H1 (cell line): ENCODE data around the gene MCC. TPM values are rescaled to one million over a fixed set of nuclear protein-coding genes. Genes with fewer than 3 reads are reported as not detected.

Experiments
- CTCF ChIA-PET: fragments of 300-600 bp; sonication (Branson Sonifier 250); formaldehyde crosslinking; loops from one replicate; lab custom pipeline; 2021; ENCODE audit not compliant: partially characterized antibody; lab: Charles Lee
- POLR2A ChIA-PET: fragments of 300-600 bp; sonication (Branson Sonifier 250); formaldehyde crosslinking; loops from one replicate; lab custom pipeline; 2021; ENCODE audit warnings: inconsistent platforms; ENCODE audit not compliant: partially characterized antibody; lab: Charles Lee
- DNase-seq, 2 experiments: peaks; one replicate each; pipeline versions ENCODE4 v3.0.0 to v3.0.0-alpha.2; 2010 to 2022; ENCODE audit warnings: low spot score in 2 of 2, low read depth in 1 of 2, mixed read lengths in 1 of 2
- FAIRE-seq: peaks from 2 replicates; lab custom pipeline; 2011; peaks lifted over from hg19 to GRCh38; lab: Jason Lieb, UNC
- H2AFZ ChIP-seq: 2 replicates; pipeline ENCODE4 v1.8.1; 2012; ENCODE audit warnings: low read length, inconsistent platforms
- H2AK5ac ChIP-seq: 2 replicates; pipeline ENCODE4 v1.6.1; 2013; ENCODE audit warnings: low read depth, low read length
- H2BK120ac ChIP-seq: replicated peaks from 2 replicates; pipeline ENCODE3; 2013; ENCODE audit warnings: low read depth, low read length, inconsistent platforms
- H2BK12ac ChIP-seq: 2 replicates; pipeline ENCODE4 v1.6.1; 2013; ENCODE audit warnings: low read depth, low read length
- H2BK15ac ChIP-seq: 2 replicates; pipeline ENCODE4 v1.6.1; 2013; ENCODE audit warnings: low read length
- H2BK20ac ChIP-seq: 2 replicates; pipeline ENCODE4 v1.6.1; 2013; ENCODE audit warnings: low read length
- H2BK5ac ChIP-seq: 2 replicates; pipeline ENCODE4 v1.6.1; 2013; ENCODE audit warnings: low read depth, low read length
- H3K14ac ChIP-seq: 2 replicates; pipeline ENCODE4 v1.6.1; 2013; ENCODE audit warnings: inconsistent platforms; ENCODE audit not compliant: insufficient read length
- H3K18ac ChIP-seq: 2 replicates; pipeline ENCODE4 v1.6.1; 2013; ENCODE audit warnings: low read length; ENCODE audit errors: extremely low read depth
- H3K23ac ChIP-seq: 2 replicates; pipeline ENCODE4 v1.6.1; 2013; ENCODE audit warnings: inconsistent platforms; ENCODE audit not compliant: insufficient read length
- H3K23me2 ChIP-seq: 2 replicates; pipeline ENCODE4 v1.6.1; 2013; ENCODE audit warnings: low read depth, low read length
- H3K27ac ChIP-seq: 2 replicates; pipeline ENCODE4 v1.6.1; 2011; ENCODE audit warnings: low read depth, low read length, inconsistent platforms
- H3K27me3 ChIP-seq, 4 experiments: replicated peaks in 1 of 4; 1 replicate in 1 of 4; 2 replicates in 3 of 4; pipeline versions ENCODE4 v1.6.1 to v1.8.1; 2011 to 2013; ENCODE audit warnings: low read length in 3 of 4, mild to moderate bottlenecking in 3 of 4, inconsistent platforms in 2 of 4, mixed read lengths in 2 of 4, moderate library complexity in 1 of 4; ENCODE audit not compliant: control insufficient read depth in 3 of 4, insufficient read depth in 3 of 4; ENCODE audit errors: extremely low read depth in 1 of 4
- H3K36me3 ChIP-seq, 4 experiments: 2 replicates each; pipeline versions ENCODE4 v1.6.1 to v1.8.1; 2011 to 2013; ENCODE audit warnings: mild to moderate bottlenecking in 4 of 4, low read length in 3 of 4, moderate library complexity in 2 of 4, control low read depth in 1 of 4, inconsistent platforms in 1 of 4; ENCODE audit not compliant: insufficient read depth in 4 of 4, control insufficient read depth in 2 of 4
- H3K4ac ChIP-seq: replicated peaks from 2 replicates; pipeline ENCODE3; 2013; ENCODE audit warnings: low read length, low read depth, mixed read lengths, inconsistent platforms; ENCODE audit not compliant: insufficient read length
- H3K4me1 ChIP-seq, 4 experiments: replicated peaks in 1 of 4; 1 replicate in 1 of 4; 2 replicates in 3 of 4; pipeline versions ENCODE4 v1.6.1 to v1.8.1; 2011 to 2013; ENCODE audit warnings: low read length in 3 of 4, inconsistent platforms in 2 of 4, mixed read lengths in 1 of 4; ENCODE audit not compliant: insufficient read depth in 4 of 4, control insufficient read depth in 3 of 4
- H3K4me2 ChIP-seq, 2 experiments: 2 replicates each; pipeline versions ENCODE4 v1.6.1 to v1.8.1; 2011 to 2013; ENCODE audit warnings: low read depth in 2 of 2, low read length in 2 of 2, control low read depth in 1 of 2, inconsistent platforms in 1 of 2, mild to moderate bottlenecking in 1 of 2; ENCODE audit not compliant: insufficient read depth in 1 of 2
- H3K4me3 ChIP-seq, 4 experiments: fragments of 200-600, 300-600 bp in 1 of 4; sonication (generic), shearing (Covaris generic), sonication (Bioruptor Twin) in 1 of 4; 2 replicates each; pipeline versions ENCODE4 v1.5.1 to v1.8.1; 2011 to 2016; ENCODE audit warnings: low read length in 4 of 4, low read depth in 3 of 4, control low read depth in 2 of 4, inconsistent platforms in 2 of 4, mild to moderate bottlenecking in 2 of 4, mixed read lengths in 1 of 4, moderate library complexity in 1 of 4; ENCODE audit not compliant: insufficient read depth in 2 of 4; ENCODE audit errors: extremely low read depth in 1 of 4
- H3K56ac ChIP-seq: replicated peaks from 2 replicates; pipeline ENCODE3; 2013; ENCODE audit warnings: low read depth, mild to moderate bottlenecking, mixed read lengths, low read length, inconsistent platforms; ENCODE audit not compliant: insufficient read length
- H3K79me1 ChIP-seq: 2 replicates; pipeline ENCODE4 v1.6.1; 2013; ENCODE audit warnings: low read depth, low read length, control low read depth
- H3K79me2 ChIP-seq, 2 experiments: 2 replicates each; pipeline versions ENCODE4 v1.6.1 to v1.8.1; 2012 to 2013; ENCODE audit warnings: low read length in 2 of 2, mild to moderate bottlenecking in 2 of 2, inconsistent platforms in 1 of 2; ENCODE audit not compliant: insufficient read depth in 2 of 2, control insufficient read depth in 1 of 2
- H3K9ac ChIP-seq, 4 experiments: replicated peaks in 1 of 4; 1 replicate in 1 of 4; 2 replicates in 3 of 4; pipeline versions ENCODE4 v1.6.1 to v1.8.1; 2011 to 2013; ENCODE audit warnings: low read depth in 3 of 4, low read length in 3 of 4, control low read depth in 2 of 4, mild to moderate bottlenecking in 2 of 4, moderate library complexity in 2 of 4, inconsistent platforms in 1 of 4; ENCODE audit errors: extremely low read depth in 1 of 4
- H3K9me3 ChIP-seq, 2 experiments: 2 replicates each; pipeline versions ENCODE4 v1.6.1 to v1.8.1; 2012 to 2013; ENCODE audit warnings: mild to moderate bottlenecking in 2 of 2, moderate library complexity in 2 of 2, control low read depth in 1 of 2, inconsistent platforms in 1 of 2, low read depth in 1 of 2, low read length in 1 of 2, mixed read lengths in 1 of 2; ENCODE audit not compliant: insufficient read depth in 2 of 2
- H4K20me1 ChIP-seq, 2 experiments: replicated peaks in 1 of 2; 2 replicates each; pipeline versions ENCODE3 to v1.8.1; 2011 to 2013; ENCODE audit warnings: inconsistent platforms in 2 of 2, low read length in 2 of 2, mild to moderate bottlenecking in 1 of 2; ENCODE audit not compliant: insufficient read depth in 2 of 2, control insufficient read depth in 1 of 2
- H4K5ac ChIP-seq: 2 replicates; pipeline ENCODE4 v1.6.1; 2013; ENCODE audit warnings: low read length, low read depth, mixed read lengths, inconsistent platforms; ENCODE audit not compliant: insufficient read length
- H4K8ac ChIP-seq: 2 replicates; pipeline ENCODE4 v1.8.0; 2013; ENCODE audit warnings: mild to moderate bottlenecking, moderate library complexity, low read length, inconsistent platforms; ENCODE audit not compliant: insufficient read depth; ENCODE audit errors: extremely low read depth
- H4K91ac ChIP-seq: replicated peaks from 2 replicates; pipeline ENCODE3; 2013; ENCODE audit warnings: low read length, mixed read lengths, inconsistent platforms; ENCODE audit not compliant: insufficient read length
- E2F6 ChIP-seq: IDR thresholded peaks from 2 replicates; pipeline ENCODE4 v1.6.1; 2012; ENCODE audit warnings: inconsistent platforms
- HDAC6 ChIP-seq: IDR thresholded peaks from one replicate; pipeline ENCODE4 v1.7.1; 2012; ENCODE audit warnings: low read depth, mild to moderate bottlenecking, inconsistent platforms, low read length, moderate library complexity
- KDM1A ChIP-seq: fragments of 200-600, 300-600 bp; sonication (generic); IDR thresholded peaks from 2 replicates; pipeline ENCODE4 v1.7.1; 2016; ENCODE audit warnings: mild to moderate bottlenecking, low read length, borderline replicate concordance
- NANOG ChIP-seq: IDR thresholded peaks from 2 replicates; pipeline ENCODE4 v1.6.1; 2011; ENCODE audit warnings: low read length, low read depth, mild to moderate bottlenecking, inconsistent platforms; ENCODE audit not compliant: insufficient read depth, poor library complexity, severe bottlenecking
- PHF8 ChIP-seq: fragments of 200-600 bp; sonication (generic); conservative IDR thresholded peaks from 2 replicates; pipeline ENCODE4 v1.7.1; 2012; ENCODE audit warnings: low read depth, mild to moderate bottlenecking, inconsistent platforms, low read length, moderate library complexity
- POLR2A ChIP-seq, 2 experiments: IDR thresholded peaks; 1 replicate in 1 of 2; 2 replicates in 1 of 2; pipeline ENCODE4 v1.6.1; 2011; ENCODE audit warnings: low read depth in 2 of 2, low read length in 2 of 2, mild to moderate bottlenecking in 2 of 2; ENCODE audit errors: control extremely low read depth in 1 of 2
- RFX5 ChIP-seq: IDR thresholded peaks from 2 replicates; pipeline ENCODE4 v1.6.1; 2011; ENCODE audit warnings: low read depth, low read length, improper control_type of control experiment, borderline replicate concordance
- SIN3A ChIP-seq, 2 experiments: IDR thresholded peaks in 1 of 2; conservative IDR thresholded peaks in 1 of 2; 2 replicates each; pipeline ENCODE4 v1.6.1; 2011 to 2012; ENCODE audit warnings: low read length in 2 of 2, improper control_type of control experiment in 1 of 2, low read depth in 1 of 2, mild to moderate bottlenecking in 1 of 2
- TAF7 ChIP-seq: optimal IDR thresholded peaks from 2 replicates; pipeline ENCODE3; 2011; ENCODE audit warnings: low read depth, mild to moderate bottlenecking, inconsistent platforms, low read length, moderate library complexity, borderline replicate concordance
- TEAD4 ChIP-seq: IDR thresholded peaks from 2 replicates; pipeline ENCODE4 v1.6.1; 2012; ENCODE audit warnings: low read depth, low read length, inconsistent platforms, mixed read lengths
- USF2 ChIP-seq: IDR thresholded peaks from 2 replicates; pipeline ENCODE4 v1.6.1; 2011; ENCODE audit warnings: low read length, improper control_type of control experiment
- WGBS, 2 experiments: shearing (Covaris generic) in 1 of 2; methylation state at CpG; one replicate each; pipeline versions ENCODE4 v1.1.6 to v1.1.7; 2013 to 2015; ENCODE audit warnings: low lambda C conversion rate in 2 of 2, mixed read lengths in 2 of 2, inconsistent platforms in 1 of 2, low coverage in 1 of 2, missing lambda C conversion rate in 1 of 2; ENCODE audit not compliant: insufficient replicate concordance in 2 of 2, insufficient coverage in 1 of 2, insufficient read length in 1 of 2; ENCODE audit errors: extremely low coverage in 1 of 2, missing lambda C conversion rate in 1 of 2; 5-methylcytosine and 5-hydroxymethylcytosine counted together
- polyA plus RNA-seq, 7 experiments: library from polyadenylated mRNA; depleted of rRNA in 3 of 7; stranded (reverse) in 5 of 7; unstranded in 2 of 7; fragments of >200 nt in 5 of 7; fragments of 200-250 nt in 2 of 7; gene quantifications; 1 replicate in 5 of 7; 2 replicates in 1 of 7; 4 replicates in 1 of 7; pipeline versions ENCODE4 v1.2.1 to v1.2.3, GENCODE V29; 2011 to 2013; ENCODE audit warnings: missing spikeins in 2 of 7, mixed read lengths in 2 of 7
- total RNA-seq: library from RNA; stranded (reverse); fragmentation: NEBNext Ultra II Directional; extraction: Animal tissue kit (Norgen Biotek cat#: 25700); gene quantifications from 2 replicates; pipeline ENCODE4 v1.2.1, GENCODE V29; 2021

Gene MCC
- total and polyA plus RNA-seq, 2 of the 8 experiments (the other 6 are each of a cell fraction or from before 2014, with no cell fraction given), result 2.6 to 18.3 TPM

GRCh38 chr5:112979723-112980122 lies 508.5 kb downstream of the MCC start:
- ChIA-PET POLR2A (no interaction called here), CTCF (interaction anchor here (0.8 to 0.9 kb wide), 2 partner anchors 16 to 17 kb away, joined by 4 to 5 read pairs; no protein-coding TSS in a partner anchor)
- FAIRE-seq (no peak), DNase-seq (no peak)
- H3K9me3 ChIP-seq, result no peaks in the 10 kb centered on the region
- H2BK15ac ChIP-seq, result no peak overlapping the region
- H2BK20ac ChIP-seq, result no peak overlapping the region
- peaks cover 21 to 78% of the 10 kb centered on the region in 2 experiments; a peak in 3 of 4 replicates for H3K79me2 ChIP-seq
- no peak overlapping the region for H3K56ac ChIP-seq
- H3K14ac ChIP-seq, result no peak overlapping the region
- H3K27ac ChIP-seq, result no peak overlapping the region
- H3K18ac ChIP-seq, result no peak overlapping the region
- peaks cover 0 to 8% (median 0%) of the 10 kb centered on the region in 4 experiments; a peak in 2 of 8 replicates for H3K36me3 ChIP-seq
- peaks cover 4 to 15% (median 11%) of the 10 kb centered on the region in 4 experiments; a peak in 6 of 7 replicates for H3K4me1 ChIP-seq
- no peak overlapping the region for H2BK120ac ChIP-seq
- no peak overlapping the region for H4K5ac ChIP-seq
- no peaks in the 10 kb centered on the region for H3K27me3 ChIP-seq
- peak overlapping the region; percentile 5 to 63; a peak in 1 of 4 replicates for H3K4me2 ChIP-seq
- no peak overlapping the region for H3K9ac ChIP-seq
- no peak overlapping the region for H2BK5ac ChIP-seq
- H2AK5ac ChIP-seq, result no peak overlapping the region
- no peaks in the 10 kb centered on the region; the same call in 1 of the 2 replicates for H3K23me2 ChIP-seq
- H3K4me3 ChIP-seq, result peak overlapping the region in 1 of 4 experiments; percentile 97; a peak in 1 of 8 replicates
- H3K4ac ChIP-seq, result no peak overlapping the region
- H4K20me1 ChIP-seq, result peaks cover 3 to 11% of the 10 kb centered on the region in 2 experiments
- no peak overlapping the region for H3K23ac ChIP-seq
- H4K91ac ChIP-seq, result no peak overlapping the region
- 94% methylated on average over 3 of the region's 3 CpGs; no CpG with 5 or more reads in 1 of the 2 experiments for WGBS, 2 experiments
- H4K8ac ChIP-seq, result no peak overlapping the region
- H2AFZ ChIP-seq, result no peak overlapping the region
- H2BK12ac ChIP-seq, result no peak overlapping the region
- H3K79me1 ChIP-seq, result peaks cover 5% of the 10 kb centered on the region; the same call in 1 of the 2 replicates
- no peak for TF ChIP-seq NANOG
- no peak for TF ChIP-seq HDAC6
- no peak for TF ChIP-seq KDM1A
- TF ChIP-seq E2F6, result no peak
- TF ChIP-seq PHF8, result no peak
- TF ChIP-seq RFX5, result no peak
- TF ChIP-seq SIN3A (conservative IDR thresholded peaks at IDR 0.05 in 1 of 2, IDR thresholded peaks at IDR 0.05 in 1 of 2; ENCODE audit: low read depth in 1 of 2, low read length in 2 of 2), result no peak
- TF ChIP-seq USF2, result no peak
- TF ChIP-seq TEAD4, result no peak
- TF ChIP-seq POLR2A (IDR thresholded peaks at IDR 0.05; ENCODE audit: control extremely low read depth in 1 of 2, low read depth in 2 of 2, low read length in 2 of 2), result no peak
- no peak for TF ChIP-seq TAF7
